Activated naive CD8-positive, alpha-beta T cell treated with anti-CD3 and anti-CD28 coated beads for 36 hours (primary cell): Measurements from ENCODE around the gene EIF2S3. TPM values are rescaled to one million over a fixed set of nuclear protein-coding genes. Genes with fewer than 3 reads are reported as not detected.

Experiments
- DNase-seq: peaks from one replicate; pipeline ENCODE4 v3.0.0; 2021
- H3K27ac Mint-ChIP-seq: one replicate; pipeline ENCODE4 v1.8.0; 2022; ENCODE audit warnings: mild to moderate bottlenecking, moderate library complexity, mixed read lengths
- H3K27me3 Mint-ChIP-seq: one replicate; pipeline ENCODE4 v1.8.0; 2022; ENCODE audit warnings: mild to moderate bottlenecking, mixed read lengths
- H3K36me3 Mint-ChIP-seq: one replicate; pipeline ENCODE4 v1.8.0; 2021; ENCODE audit warnings: mild to moderate bottlenecking, mixed read lengths
- H3K4me1 Mint-ChIP-seq: one replicate; pipeline ENCODE4 v1.8.0; 2021; ENCODE audit warnings: mixed read lengths
- H3K4me3 Mint-ChIP-seq: one replicate; pipeline ENCODE4 v1.8.0; 2022; ENCODE audit warnings: mild to moderate bottlenecking, moderate library complexity, mixed read lengths
- H3K9me3 Mint-ChIP-seq: one replicate; pipeline ENCODE4 v1.8.0; 2022; ENCODE audit warnings: mixed read lengths
- total RNA-seq, 2 experiments: library from RNA; stranded (reverse); gene quantifications; one replicate each; pipeline ENCODE4 v1.2.3, GENCODE V29; 2021

Gene EIF2S3
- total RNA-seq, 2 experiments from 2014 or later = 379 to 386 TPM

DNA sequence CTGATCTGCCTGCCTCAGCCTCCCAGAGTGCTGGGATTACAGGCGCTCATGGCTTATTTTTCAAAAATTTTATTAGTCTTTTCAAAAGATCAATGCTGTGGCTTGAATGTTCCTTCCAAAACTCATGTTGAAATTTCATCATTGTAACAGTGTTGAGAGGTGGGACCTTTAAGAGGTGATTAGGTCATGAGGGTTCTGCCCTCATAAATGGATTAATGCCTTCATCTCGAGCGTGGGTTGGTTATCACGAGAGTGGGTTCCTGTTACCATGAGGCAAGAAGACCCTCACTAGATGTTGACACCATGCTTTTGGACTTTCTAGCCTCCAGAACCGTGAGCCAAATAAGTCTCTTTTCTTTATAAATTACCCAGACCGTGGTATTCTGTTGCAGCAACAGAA lies 30.3 kb downstream of the EIF2S3 start:
- Mint-ChIP-seq H3K27me3 (no peaks in the 10 kb centered on the region), H3K36me3 (no peaks in the 10 kb centered on the region), H3K9me3 (no peaks in the 10 kb centered on the region), H3K4me3 (no peak overlapping the region), H3K27ac (no peak overlapping the region), H3K4me1 (peaks cover 9% of the 10 kb centered on the region)
- no peak for DNase-seq

DNA sequence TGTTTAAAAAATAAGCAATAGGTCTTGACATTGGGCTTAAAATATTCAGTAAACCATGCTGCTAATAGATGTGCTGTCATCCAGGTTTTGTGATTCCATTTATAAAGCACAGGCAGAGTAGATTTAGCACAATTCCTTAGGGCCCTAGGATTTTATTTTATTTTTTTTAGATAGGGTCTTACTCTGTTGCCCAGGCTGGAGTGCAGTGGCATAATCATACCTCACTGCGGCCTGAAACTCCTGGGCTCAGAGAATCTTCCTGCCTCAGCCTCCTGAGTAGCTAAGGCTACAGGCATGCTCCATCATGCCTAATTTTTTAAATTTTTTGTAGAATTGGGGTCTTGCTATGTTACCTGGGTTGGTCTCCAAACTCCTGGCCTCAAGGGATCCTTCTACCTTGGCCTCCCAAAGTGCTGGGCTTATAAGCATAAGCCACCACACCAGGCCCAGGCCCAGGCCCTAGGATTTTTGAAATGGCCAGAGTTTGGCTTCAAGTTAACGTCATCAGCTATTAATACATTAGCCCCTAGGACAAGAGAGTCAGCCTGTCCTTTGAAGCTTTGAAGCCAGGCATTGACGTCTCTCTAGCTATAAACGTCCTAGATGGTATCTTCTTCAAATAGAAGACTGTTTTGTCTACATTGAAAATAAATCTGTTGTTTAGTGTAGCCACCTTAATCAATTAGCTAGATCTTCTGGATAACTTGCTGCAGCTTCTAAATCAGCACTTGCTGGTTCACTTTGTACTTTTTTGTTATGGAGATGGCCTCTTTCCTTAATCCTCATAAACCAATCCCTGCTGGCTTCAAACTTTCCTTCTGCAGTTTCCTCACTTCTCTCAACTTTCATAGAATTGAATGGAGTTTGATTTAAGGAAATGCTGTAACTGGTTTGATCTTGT lies 35.8 kb downstream of the EIF2S3 start:
- Mint-ChIP-seq H3K27me3 (no peaks in the 10 kb centered on the region), H3K27ac (no peak overlapping the region), H3K4me3 (no peak overlapping the region), H3K36me3 (peaks cover 1% of the 10 kb centered on the region), H3K9me3 (no peaks in the 10 kb centered on the region), H3K4me1 (no peaks in the 10 kb centered on the region)
- no peak for DNase-seq

DNA sequence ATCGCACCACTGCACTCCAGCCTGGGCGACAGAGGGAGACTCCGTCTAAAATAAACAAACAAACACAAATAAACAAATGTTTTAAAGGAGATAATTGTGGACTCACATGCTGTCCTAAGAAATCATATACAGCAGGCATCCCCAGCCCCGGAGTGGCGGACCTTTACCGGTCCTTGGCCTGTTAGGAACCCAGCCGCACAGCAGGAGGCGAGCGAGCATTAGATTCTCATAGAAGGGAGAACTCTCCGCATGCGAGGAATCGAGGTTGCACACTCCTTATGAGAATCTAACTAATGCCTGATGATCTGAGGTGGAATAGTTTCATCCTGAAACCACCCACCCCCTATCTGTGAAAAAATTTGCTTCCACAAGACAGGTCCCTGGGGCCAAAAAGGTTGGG lies 39.0 kb downstream of the EIF2S3 start:
- Mint-ChIP-seq H3K9me3 (no peaks in the 10 kb centered on the region), H3K27ac (no peak overlapping the region), H3K4me3 (no peak overlapping the region), H3K4me1 (no peaks in the 10 kb centered on the region), H3K27me3 (no peaks in the 10 kb centered on the region), H3K36me3 (peaks cover 2% of the 10 kb centered on the region)
- DNase-seq = no peak

DNA sequence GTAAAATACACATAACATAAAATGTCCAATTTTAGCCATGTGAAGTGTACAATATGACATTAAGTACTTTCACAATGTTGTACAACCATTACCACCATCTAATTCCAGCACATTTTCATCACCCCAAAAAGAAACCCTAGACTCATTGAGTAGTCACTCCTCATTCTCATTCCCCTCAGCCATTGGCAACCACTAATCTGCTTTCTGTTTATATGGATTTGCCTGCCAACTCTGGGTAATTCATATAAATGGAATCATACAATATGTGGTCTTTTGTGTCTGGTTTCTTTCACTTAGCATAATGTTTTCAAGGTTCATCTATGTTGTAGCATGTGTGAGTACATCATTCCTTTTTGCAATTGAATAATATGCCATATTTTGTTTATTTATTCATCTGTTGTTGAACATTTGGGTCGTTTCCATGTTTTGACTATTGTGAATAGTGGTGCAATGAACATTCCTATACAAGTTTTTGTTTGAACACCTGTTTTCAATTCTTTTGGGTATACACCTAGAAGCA lies 43.0 kb downstream of the EIF2S3 start:
- no peak overlapping the region for H3K4me3 Mint-ChIP-seq
- H3K27me3 Mint-ChIP-seq = no peaks in the 10 kb centered on the region
- no peak overlapping the region for H3K27ac Mint-ChIP-seq
- no peaks in the 10 kb centered on the region for H3K9me3 Mint-ChIP-seq
- peaks cover 3% of the 10 kb centered on the region for H3K4me1 Mint-ChIP-seq
- no peak for DNase-seq
- peaks cover 1% of the 10 kb centered on the region for H3K36me3 Mint-ChIP-seq

DNA sequence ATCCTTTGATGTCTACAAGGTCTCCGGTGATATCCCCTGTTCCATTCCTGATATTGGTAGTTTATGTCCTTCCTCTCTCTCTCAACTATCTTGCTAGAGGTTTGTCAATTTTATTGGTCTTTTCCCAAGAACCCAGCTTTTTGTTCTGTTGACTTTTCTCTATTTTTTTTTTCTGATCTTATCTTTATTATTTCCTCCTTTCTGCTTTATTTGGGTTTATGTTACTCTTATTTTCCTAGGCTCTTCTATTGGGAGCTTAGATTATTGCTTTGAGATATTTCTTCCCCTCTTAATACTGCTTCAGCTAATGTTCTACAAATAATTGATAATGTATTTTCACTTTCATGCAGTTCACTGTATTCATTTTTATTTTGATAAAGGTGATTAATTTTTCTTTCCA lies 44.2 kb downstream of the EIF2S3 start:
- no peaks in the 10 kb centered on the region for H3K9me3 Mint-ChIP-seq
- peaks cover 1% of the 10 kb centered on the region for H3K36me3 Mint-ChIP-seq
- no peaks in the 10 kb centered on the region for H3K27me3 Mint-ChIP-seq
- H3K4me1 Mint-ChIP-seq = peaks cover 3% of the 10 kb centered on the region
- DNase-seq = no peak
- no peak overlapping the region for H3K4me3 Mint-ChIP-seq
- H3K27ac Mint-ChIP-seq = no peak overlapping the region

DNA sequence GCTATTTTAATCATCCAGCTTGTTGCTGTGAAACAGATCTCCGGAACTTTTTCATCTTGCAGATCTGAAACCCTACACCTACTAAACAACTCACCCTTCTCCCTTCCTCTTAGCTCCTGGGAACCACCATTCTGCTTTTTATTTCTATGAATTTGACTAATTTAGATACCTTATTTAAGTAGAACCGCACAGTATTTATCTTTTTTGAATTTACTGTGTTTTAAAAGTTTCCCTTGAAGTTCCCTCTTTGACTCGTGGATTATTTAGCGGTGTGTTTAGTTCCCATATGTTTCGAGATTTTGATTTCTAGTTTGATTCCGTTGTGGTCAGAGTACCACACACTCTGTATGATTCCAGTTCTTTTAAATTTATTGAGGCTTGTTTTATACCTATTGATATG lies 44.6 kb downstream of the EIF2S3 start:
- Mint-ChIP-seq H3K9me3 (no peaks in the 10 kb centered on the region), H3K4me1 (peaks cover 3% of the 10 kb centered on the region), H3K4me3 (no peak overlapping the region), H3K36me3 (peaks cover 1% of the 10 kb centered on the region), H3K27ac (no peak overlapping the region), H3K27me3 (no peaks in the 10 kb centered on the region)
- no peak for DNase-seq

DNA sequence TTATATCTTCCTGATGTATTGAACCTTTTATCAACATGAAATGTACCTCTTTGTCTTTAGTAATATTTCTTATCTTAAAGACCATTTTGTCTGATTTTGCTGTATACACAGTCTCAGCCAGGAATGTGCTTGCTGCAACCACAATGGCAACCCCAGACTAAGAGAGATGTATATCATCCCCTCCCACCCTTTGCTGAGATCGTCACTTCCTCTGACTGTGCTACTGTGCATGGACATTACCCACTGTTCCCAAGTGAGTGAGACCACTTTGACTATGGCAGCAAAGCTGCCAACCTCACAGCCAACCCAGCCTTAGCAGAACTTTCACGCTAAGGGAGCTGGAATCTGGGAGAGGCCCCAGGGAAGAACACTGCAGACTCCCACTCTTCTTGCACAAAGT lies 46.0 kb downstream of the EIF2S3 start:
- Mint-ChIP-seq H3K27me3 (no peaks in the 10 kb centered on the region), H3K36me3 (peaks cover 1% of the 10 kb centered on the region), H3K27ac (no peak overlapping the region), H3K9me3 (no peaks in the 10 kb centered on the region), H3K4me1 (peaks cover 3% of the 10 kb centered on the region), H3K4me3 (no peak overlapping the region)
- DNase-seq = no peak

DNA sequence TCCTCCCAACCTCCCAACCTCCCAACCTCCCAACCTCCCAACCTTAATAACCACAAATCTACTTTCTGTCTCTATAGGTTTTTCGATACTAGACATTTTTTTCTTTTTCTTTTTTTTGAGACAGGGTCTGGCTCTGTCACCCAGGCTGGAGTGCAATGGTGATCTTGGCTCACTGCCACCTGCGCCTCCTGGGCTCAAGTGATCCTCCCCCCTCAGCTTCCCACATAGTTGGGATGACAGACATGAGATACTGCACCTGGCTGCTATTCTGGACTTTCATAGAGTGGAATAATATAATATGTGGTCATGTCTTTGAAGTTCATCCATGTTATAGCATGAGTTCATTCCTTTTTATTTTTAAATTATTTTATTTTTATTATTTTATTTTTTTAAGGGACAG lies 55.3 kb downstream of the EIF2S3 start:
- DNase-seq = no peak
- Mint-ChIP-seq H3K4me1 (no peaks in the 10 kb centered on the region), H3K27ac (no peak overlapping the region), H3K36me3 (no peaks in the 10 kb centered on the region), H3K4me3 (no peak overlapping the region), H3K9me3 (no peaks in the 10 kb centered on the region), H3K27me3 (no peaks in the 10 kb centered on the region)

DNA sequence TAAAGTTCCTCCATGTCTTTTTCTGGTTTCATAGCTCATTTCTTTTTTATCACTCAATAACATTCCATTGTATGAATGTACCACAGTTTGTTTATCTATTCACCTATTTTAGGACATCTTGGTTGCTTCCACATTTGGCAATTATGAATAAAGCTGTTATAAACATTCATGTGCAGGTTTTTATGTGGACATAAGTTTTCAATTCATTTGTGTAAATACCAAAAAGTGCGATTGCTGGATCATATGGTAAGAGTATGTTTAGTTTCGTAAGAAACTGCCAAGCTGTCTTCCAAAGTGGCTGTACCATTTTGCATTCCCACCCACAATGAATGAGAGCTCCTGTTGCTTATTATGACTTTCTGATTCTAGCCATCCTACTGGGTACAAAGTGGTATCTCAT lies 58.4 kb downstream of the EIF2S3 start:
- DNase-seq = no peak
- no peaks in the 10 kb centered on the region for H3K4me1 Mint-ChIP-seq
- H3K9me3 Mint-ChIP-seq = no peaks in the 10 kb centered on the region
- H3K27me3 Mint-ChIP-seq = no peaks in the 10 kb centered on the region
- no peak overlapping the region for H3K4me3 Mint-ChIP-seq
- no peaks in the 10 kb centered on the region for H3K36me3 Mint-ChIP-seq
- no peak overlapping the region for H3K27ac Mint-ChIP-seq

DNA sequence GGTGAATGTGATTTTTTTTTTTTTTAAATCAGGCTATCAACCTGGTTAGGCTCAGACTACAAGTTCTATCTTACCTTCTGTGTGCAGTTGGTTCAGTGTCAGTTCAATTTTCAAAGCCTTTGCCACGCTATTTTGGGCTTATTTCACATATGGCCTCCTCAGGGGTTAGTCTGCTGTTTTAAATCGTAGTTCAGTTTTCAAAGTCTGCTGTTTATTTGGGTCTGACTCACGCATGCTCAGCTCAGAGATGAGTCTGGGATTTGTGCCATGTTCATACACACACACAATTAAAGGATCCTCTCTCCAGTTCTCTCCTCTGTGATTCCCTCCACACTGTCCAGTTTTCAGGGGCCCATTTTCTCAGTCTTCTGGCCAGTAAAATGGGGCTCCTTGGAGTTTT lies 62.5 kb downstream of the EIF2S3 start:
- no peak for DNase-seq
- H3K27me3 Mint-ChIP-seq = no peaks in the 10 kb centered on the region
- H3K4me3 Mint-ChIP-seq = no peak overlapping the region
- no peaks in the 10 kb centered on the region for H3K9me3 Mint-ChIP-seq
- no peaks in the 10 kb centered on the region for H3K36me3 Mint-ChIP-seq
- no peak overlapping the region for H3K27ac Mint-ChIP-seq
- no peaks in the 10 kb centered on the region for H3K4me1 Mint-ChIP-seq

DNA sequence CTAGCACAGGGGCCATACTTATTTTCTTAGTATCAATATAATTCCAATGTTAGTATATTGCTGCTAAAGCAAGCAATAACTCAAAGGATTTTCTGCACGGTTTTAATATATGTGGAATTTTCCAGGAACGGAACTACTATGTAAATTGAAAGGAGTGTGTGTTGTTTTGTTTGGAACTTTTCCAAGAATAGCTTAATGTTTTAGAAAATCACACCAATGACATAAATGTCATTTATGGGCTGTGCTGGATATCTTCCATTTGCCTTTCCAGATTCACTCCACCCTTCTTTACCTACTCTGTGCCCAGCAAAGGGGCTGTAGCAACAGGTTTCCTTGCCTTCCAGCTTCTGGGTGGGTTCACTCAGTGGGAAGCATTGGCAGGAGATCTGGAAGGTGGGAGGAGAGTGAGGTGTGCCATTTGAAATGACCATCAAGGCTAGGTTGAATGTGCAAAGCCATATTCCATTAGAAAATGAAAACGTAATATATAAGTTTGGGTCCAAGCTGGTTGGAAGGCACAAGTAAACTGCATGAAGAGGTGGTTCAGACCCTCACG lies 69.6 kb downstream of the EIF2S3 start:
- Mint-ChIP-seq H3K27me3 (no peaks in the 10 kb centered on the region), H3K27ac (no peak overlapping the region), H3K9me3 (no peaks in the 10 kb centered on the region), H3K4me1 (no peaks in the 10 kb centered on the region), H3K4me3 (no peak overlapping the region), H3K36me3 (no peaks in the 10 kb centered on the region)
- DNase-seq = no peak

DNA sequence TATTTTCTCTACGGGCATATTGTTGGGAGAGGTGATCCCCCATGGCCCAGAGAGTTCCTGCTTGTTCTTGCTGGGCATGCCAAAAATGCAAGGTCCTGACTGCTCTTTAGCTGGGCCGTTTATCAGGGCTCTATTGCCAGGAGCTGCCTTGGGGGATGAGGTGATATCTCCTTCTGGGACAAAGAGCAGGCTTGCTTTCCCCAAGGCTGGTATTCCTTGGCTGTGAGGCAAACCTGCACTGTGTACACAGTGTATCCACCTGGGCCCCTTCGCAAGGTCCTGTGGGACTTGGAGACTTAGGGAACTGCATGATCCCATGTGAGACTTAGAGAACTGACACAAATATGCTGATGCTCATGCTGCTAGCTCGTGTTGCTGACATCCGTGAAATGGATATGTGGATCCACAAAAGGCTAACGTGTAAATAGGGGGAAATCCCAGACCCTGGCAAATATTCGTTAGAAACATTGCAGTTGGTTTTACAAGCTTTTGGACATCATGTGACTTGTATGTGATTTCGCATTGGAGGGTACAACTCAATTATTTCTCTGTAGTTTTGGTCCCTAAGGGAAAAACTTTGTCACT lies 70.4 kb downstream of the EIF2S3 start:
- Mint-ChIP-seq H3K4me3 (no peak overlapping the region), H3K27me3 (no peaks in the 10 kb centered on the region), H3K27ac (no peak overlapping the region), H3K9me3 (no peaks in the 10 kb centered on the region), H3K36me3 (no peaks in the 10 kb centered on the region), H3K4me1 (no peaks in the 10 kb centered on the region)
- DNase-seq = no peak

Other genes with a start within 250 kb of the EIF2S3 start
- gene APOO, start 147.0 kb upstream of the EIF2S3 start, total RNA-seq = 10 to 100 TPM; 31.7 to 38.5 TPM
- gene CXorf58, start 146.9 kb upstream of the EIF2S3 start, total RNA-seq = under 1 TPM in 1 of 2 experiments, not detected in 1; 0.24 TPM
- 10 to 100 TPM; 13.5 to 14.2 TPM for gene KLHL15, start 27.8 kb upstream of the EIF2S3 start, total RNA-seq
- 10 to 100 TPM; 35.0 to 37.2 TPM for gene ZFX, start 94.8 kb downstream of the EIF2S3 start, total RNA-seq